Upper lobe of right lung (tissue), 1 donor: ENCODE results near the gene HOXA7. TPM values are rescaled to one million over a fixed set of nuclear protein-coding genes. Genes with fewer than 3 reads are reported as not detected.

Source experiments
- ATAC-seq: fragments of 200-7000 bp; cut with Tn5 transposase; one replicate; pipeline ENCODE4 v1.9.1; 2020; ENCODE audit warnings: mild to moderate bottlenecking, moderate library complexity
- DNase-seq: peaks from one replicate; pipeline ENCODE4 v3.0.0-alpha.2; 2020
- H3K27ac ChIP-seq: fragments of 200-600 bp; one replicate; pipeline ENCODE4 v1.8.0; 2022
- H3K27me3 ChIP-seq: fragments of 200-600 bp; one replicate; pipeline ENCODE4 v1.8.0; 2022; ENCODE audit warnings: mild to moderate bottlenecking
- H3K36me3 ChIP-seq: fragments of 200-600 bp; one replicate; pipeline ENCODE4 v1.8.0; 2022
- H3K4me1 ChIP-seq: fragments of 200-600 bp; one replicate; pipeline ENCODE4 v1.8.0; 2022
- H3K4me3 ChIP-seq: fragments of 200-600 bp; one replicate; pipeline ENCODE4 v1.8.0; 2022; ENCODE audit warnings: mild to moderate bottlenecking
- H3K9me3 ChIP-seq: fragments of 200-600 bp; one replicate; pipeline ENCODE4 v1.8.0; 2022
- intact Hi-C: fragments of 100-400 bp; cut with DNase I; formaldehyde crosslinking; loops from one replicate; pipeline ENCODE4 v1.11.0; 2022
- total RNA-seq: library from RNA; stranded (reverse); fragmentation: NEBNext Ultra II Directional; extraction: Animal tissue kit (Norgen Biotek cat#: 25700); gene quantifications from one replicate; pipeline ENCODE4 v1.2.1, GENCODE V29; 2021
- TF ChIP-seq, protein P1 (sequence below): fragments of 200-600 bp; IDR thresholded peaks from one replicate; pipeline ENCODE4 v1.8.0; 2022; ENCODE audit warnings: antibody characterized with exemption
- donor health status: DM: no; HTN: yes; CAD: no; lungs with severe emphysema.

HOXA7 gene
- total RNA-seq, 1 donor from 2014 or later = 2.9 TPM

GRCh38 chr7:27179503-27180430, 23.3 kb upstream of the HOXA7 start:
- DNase-seq (peak; percentile 81), ATAC-seq (peak; percentile 81)
- no peak overlapping the region for H3K4me3 ChIP-seq
- peaks cover 100% of the 10 kb centered on the region for H3K27me3 ChIP-seq
- TF ChIP-seq, protein P1, sequence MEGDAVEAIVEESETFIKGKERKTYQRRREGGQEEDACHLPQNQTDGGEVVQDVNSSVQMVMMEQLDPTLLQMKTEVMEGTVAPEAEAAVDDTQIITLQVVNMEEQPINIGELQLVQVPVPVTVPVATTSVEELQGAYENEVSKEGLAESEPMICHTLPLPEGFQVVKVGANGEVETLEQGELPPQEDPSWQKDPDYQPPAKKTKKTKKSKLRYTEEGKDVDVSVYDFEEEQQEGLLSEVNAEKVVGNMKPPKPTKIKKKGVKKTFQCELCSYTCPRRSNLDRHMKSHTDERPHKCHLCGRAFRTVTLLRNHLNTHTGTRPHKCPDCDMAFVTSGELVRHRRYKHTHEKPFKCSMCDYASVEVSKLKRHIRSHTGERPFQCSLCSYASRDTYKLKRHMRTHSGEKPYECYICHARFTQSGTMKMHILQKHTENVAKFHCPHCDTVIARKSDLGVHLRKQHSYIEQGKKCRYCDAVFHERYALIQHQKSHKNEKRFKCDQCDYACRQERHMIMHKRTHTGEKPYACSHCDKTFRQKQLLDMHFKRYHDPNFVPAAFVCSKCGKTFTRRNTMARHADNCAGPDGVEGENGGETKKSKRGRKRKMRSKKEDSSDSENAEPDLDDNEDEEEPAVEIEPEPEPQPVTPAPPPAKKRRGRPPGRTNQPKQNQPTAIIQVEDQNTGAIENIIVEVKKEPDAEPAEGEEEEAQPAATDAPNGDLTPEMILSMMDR = peak; percentile 87
- H3K27ac ChIP-seq = no peak overlapping the region
- peaks cover 14% of the 10 kb centered on the region for H3K4me1 ChIP-seq
- intact Hi-C loops = no loop called here
- H3K36me3 ChIP-seq = no peaks in the 10 kb centered on the region
- no peaks in the 10 kb centered on the region for H3K9me3 ChIP-seq

DNA sequence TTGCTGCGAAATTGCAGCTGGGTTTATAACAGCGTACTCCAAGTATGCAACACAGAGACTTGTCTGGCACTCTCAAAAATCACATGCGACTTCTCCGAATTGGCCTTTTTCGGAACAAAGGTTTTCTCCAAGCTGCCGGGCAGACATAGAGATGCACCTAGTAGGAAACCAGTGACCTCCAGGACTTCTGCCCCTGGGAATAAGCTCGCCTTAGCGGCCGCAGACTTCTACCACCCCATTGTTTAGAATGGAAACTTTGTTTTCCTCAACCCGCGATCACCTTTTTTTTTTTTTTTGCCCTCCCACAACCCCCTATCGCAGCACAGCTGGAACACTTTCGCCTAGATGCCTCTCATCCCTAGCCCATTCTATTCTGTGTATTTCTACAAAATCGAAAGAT, 22.6 kb upstream of the HOXA7 start:
- no peak overlapping the region for H3K27ac ChIP-seq
- ATAC-seq (no peak), DNase-seq (no peak)
- no peaks in the 10 kb centered on the region for H3K9me3 ChIP-seq
- H3K4me1 ChIP-seq = peaks cover 16% of the 10 kb centered on the region
- H3K27me3 ChIP-seq = peaks cover 100% of the 10 kb centered on the region
- H3K36me3 ChIP-seq = no peaks in the 10 kb centered on the region
- intact Hi-C loops = no loop called here
- H3K4me3 ChIP-seq = no peak overlapping the region
- TF ChIP-seq, protein P1 = no peak

GRCh38 chr7:27178366-27178765, 21.9 kb upstream of the HOXA7 start:
- Histone ChIP-seq H3K27ac (no peak overlapping the region), H3K4me1 (peaks cover 16% of the 10 kb centered on the region), H3K36me3 (no peaks in the 10 kb centered on the region), H3K9me3 (no peaks in the 10 kb centered on the region), H3K4me3 (no peak overlapping the region), H3K27me3 (peaks cover 100% of the 10 kb centered on the region)
- TF ChIP-seq, protein P1 = no peak
- peak; percentile 17 for DNase-seq
- ATAC-seq = no peak
- intact Hi-C loops = no loop called here

- intact Hi-C loops = no loop called here
- H3K36me3 ChIP-seq = no peaks in the 10 kb centered on the region
- H3K9me3 ChIP-seq = no peaks in the 10 kb centered on the region
- peaks cover 17% of the 10 kb centered on the region for H3K4me1 ChIP-seq
- DNase-seq (peak; percentile 3), ATAC-seq (no peak)
- no peak overlapping the region for H3K4me3 ChIP-seq
- H3K27me3 ChIP-seq = peaks cover 100% of the 10 kb centered on the region
- no peak overlapping the region for H3K27ac ChIP-seq
- TF ChIP-seq, protein P1 = no peak
Measured at GRCh38 chr7:27177795-27178320, 21.4 kb upstream of the HOXA7 start.

- no peaks in the 10 kb centered on the region for H3K9me3 ChIP-seq
- H3K4me1 ChIP-seq = peaks cover 21% of the 10 kb centered on the region
- no peaks in the 10 kb centered on the region for H3K36me3 ChIP-seq
- DNase-seq (peak; percentile 40), ATAC-seq (no peak)
- intact Hi-C loops = no loop called here
- H3K27ac ChIP-seq = no peak overlapping the region
- H3K27me3 ChIP-seq = peaks cover 100% of the 10 kb centered on the region
- TF ChIP-seq, protein P1 = no peak
- H3K4me3 ChIP-seq = no peak overlapping the region
Measured at GRCh38 chr7:27176962-27177794, 20.7 kb upstream of the HOXA7 start.
